Suppressor macrophage (primary cell): Measurements from ENCODE around the gene SLC16A2.
"Not testable (repeated sequence)": the region's sequence is repeated elsewhere in the genome, so short reads cannot be mapped to it uniquely, and the experiment has no call there.

ENCODE experiments used
- DNase-seq, 4 experiments: peaks; one replicate each; pipeline ENCODE4 v3.0.0-alpha.2; 2020 to 2022

The SLC16A2 gene

GRCh38 chrX:74507191-74507590 lies 85.9 kb downstream of the SLC16A2 start:
- no peak for DNase-seq

- DNase-seq, result no peak
Observed at GRCh38 chrX:74509989-74510388, 88.7 kb downstream of the SLC16A2 start.

GRCh38 chrX:74510401-74510800 lies 89.1 kb downstream of the SLC16A2 start:
- no peak for DNase-seq

- DNase-seq, result no peak
Observed at GRCh38 chrX:74511704-74512103, 90.4 kb downstream of the SLC16A2 start.

GRCh38 chrX:74514384-74514783 lies 93.1 kb downstream of the SLC16A2 start:
- DNase-seq, result no peak

GRCh38 chrX:74515356-74515755 lies 94.1 kb downstream of the SLC16A2 start:
- no peak for DNase-seq

- not testable (repeated sequence) for DNase-seq
Observed at GRCh38 chrX:74516013-74516412, 94.7 kb downstream of the SLC16A2 start.

GRCh38 chrX:74519870-74520269 lies 98.6 kb downstream of the SLC16A2 start:
- no peak for DNase-seq

GRCh38 chrX:74520291-74520690 lies 99.0 kb downstream of the SLC16A2 start:
- no peak for DNase-seq

- DNase-seq, result no peak
Observed at GRCh38 chrX:74520896-74521295, 99.6 kb downstream of the SLC16A2 start.

GRCh38 chrX:74521961-74522751 lies 100.9 kb downstream of the SLC16A2 start:
- no peak for DNase-seq

GRCh38 chrX:74523224-74523623 lies 101.9 kb downstream of the SLC16A2 start:
- DNase-seq, result no peak

- DNase-seq, result no peak
Observed at GRCh38 chrX:74523870-74524735, 102.8 kb downstream of the SLC16A2 start.

- DNase-seq, result no peak
Observed at GRCh38 chrX:74525116-74525515, 103.8 kb downstream of the SLC16A2 start.

GRCh38 chrX:74526764-74527163 lies 105.5 kb downstream of the SLC16A2 start:
- DNase-seq, result no peak

GRCh38 chrX:74527350-74527749 lies 106.1 kb downstream of the SLC16A2 start:
- DNase-seq, result no peak

GRCh38 chrX:74529311-74529710 lies 108.0 kb downstream of the SLC16A2 start:
- DNase-seq, result no peak

- DNase-seq, result no peak
Observed at GRCh38 chrX:74531081-74531480, 109.8 kb downstream of the SLC16A2 start.

- peak in 3 of 4 experiments; percentile 15 to 29 (median 15) for DNase-seq
Observed at GRCh38 chrX:74534569-74535038, 113.3 kb downstream of the SLC16A2 start.

GRCh38 chrX:74535086-74535407 lies 113.8 kb downstream of the SLC16A2 start:
- peak in 2 of 4 experiments; percentile 29 to 45 for DNase-seq

GRCh38 chrX:74535408-74536151 lies 114.3 kb downstream of the SLC16A2 start:
- peak; percentile 58 to 77 (median 72) for DNase-seq

GRCh38 chrX:74536152-74536831 lies 115.0 kb downstream of the SLC16A2 start:
- peak; percentile 70 to 87 (median 78) for DNase-seq
